Measurements from ENCODE around the gene ARHGEF3.
"Not testable (repeated sequence)": the region's sequence is repeated elsewhere in the genome, so short reads cannot be mapped to it uniquely, and the experiment has no call there.

ARHGEF3 gene

GRCh38 chr3:56711344-56711743 lies 90.4 kb downstream of the ARHGEF3 start:
- no peak for DNase-seq

GRCh38 chr3:56707412-56707811 lies 94.3 kb downstream of the ARHGEF3 start:
- DNase-seq, result not testable (repeated sequence)

- no peak for DNase-seq
Measured at GRCh38 chr3:56706629-56707028, 95.1 kb downstream of the ARHGEF3 start.

GRCh38 chr3:56704706-56705105 lies 97.0 kb downstream of the ARHGEF3 start:
- DNase-seq, result no peak

- DNase-seq, result peak; percentile 54 to 73
Measured at GRCh38 chr3:56702490-56703315, 99.0 kb downstream of the ARHGEF3 start.

- no peak for DNase-seq
Measured at GRCh38 chr3:56700151-56700550, 101.6 kb downstream of the ARHGEF3 start.

GRCh38 chr3:56694867-56695683 lies 106.7 kb downstream of the ARHGEF3 start:
- DNase-seq, result no peak

GRCh38 chr3:56693750-56694149 lies 108.0 kb downstream of the ARHGEF3 start:
- no peak for DNase-seq

- not testable (repeated sequence) for DNase-seq
Measured at GRCh38 chr3:56692520-56693433, 109.0 kb downstream of the ARHGEF3 start.

GRCh38 chr3:56692001-56692365 lies 109.8 kb downstream of the ARHGEF3 start:
- not testable (repeated sequence) for DNase-seq

- DNase-seq, result no peak
Measured at GRCh38 chr3:56691165-56692000, 110.4 kb downstream of the ARHGEF3 start.

GRCh38 chr3:56689303-56689702 lies 112.4 kb downstream of the ARHGEF3 start:
- no peak for DNase-seq

- no peak for DNase-seq
Measured at GRCh38 chr3:56688191-56688590, 113.6 kb downstream of the ARHGEF3 start.

- no peak for DNase-seq
Measured at GRCh38 chr3:56684029-56684428, 117.7 kb downstream of the ARHGEF3 start.

- peak; percentile 40 to 79 for DNase-seq
Measured at GRCh38 chr3:56683122-56683817, 118.5 kb downstream of the ARHGEF3 start, which contains the start of gene TASOR. TASOR (minus strand) TSS chr3:56683265; CDS start chr3:56683006, 259 bp downstream.

- DNase-seq, result peak; percentile 23 to 58
Measured at GRCh38 chr3:56682462-56683121, 119.2 kb downstream of the ARHGEF3 start.

- DNase-seq, result no peak
Measured at GRCh38 chr3:56681984-56682461, 119.7 kb downstream of the ARHGEF3 start.

- no peak for DNase-seq
Measured at GRCh38 chr3:56680054-56680580, 121.6 kb downstream of the ARHGEF3 start.

Data from NCI-H446 (cell line).